ENCODE measurements around the gene PLPP4. TPM values are rescaled to one million over a fixed set of nuclear protein-coding genes. Genes with fewer than 3 reads are reported as not detected.

PLPP4 gene
- total RNA-seq, 1 experiment from 2014 or later: not detected

GRCh38 chr10:120426306-120426705 lies 30.7 kb upstream of the PLPP4 start:
- ChIA-PET CTCF (no interaction called here), POLR2A (ENCODE audit: low non-redundant PET) (no interaction called here)
- peaks cover 24% of the 10 kb centered on the region for H3K27me3 ChIP-seq (replicated peaks; ENCODE audit: insufficient read depth, low read depth, low read length, poor library complexity)
- intact Hi-C loops (cut with micrococcal nuclease; ENCODE audit: unreplicated experiment): loop anchor here (10.0 kb wide), 2 partner anchors 202 to 308 kb away; no protein-coding TSS in a partner anchor
- no peaks in the 10 kb centered on the region for H3K36me3 ChIP-seq (ENCODE audit: insufficient read depth, low read length, poor library complexity, severe bottlenecking)
- TF ChIP-seq EZH2 (IDR thresholded peaks at IDR 0.05; ENCODE audit: borderline replicate concordance, low read depth, low read length, poor library complexity, severe bottlenecking): no peak
- TF ChIP-seq, protein P1, sequence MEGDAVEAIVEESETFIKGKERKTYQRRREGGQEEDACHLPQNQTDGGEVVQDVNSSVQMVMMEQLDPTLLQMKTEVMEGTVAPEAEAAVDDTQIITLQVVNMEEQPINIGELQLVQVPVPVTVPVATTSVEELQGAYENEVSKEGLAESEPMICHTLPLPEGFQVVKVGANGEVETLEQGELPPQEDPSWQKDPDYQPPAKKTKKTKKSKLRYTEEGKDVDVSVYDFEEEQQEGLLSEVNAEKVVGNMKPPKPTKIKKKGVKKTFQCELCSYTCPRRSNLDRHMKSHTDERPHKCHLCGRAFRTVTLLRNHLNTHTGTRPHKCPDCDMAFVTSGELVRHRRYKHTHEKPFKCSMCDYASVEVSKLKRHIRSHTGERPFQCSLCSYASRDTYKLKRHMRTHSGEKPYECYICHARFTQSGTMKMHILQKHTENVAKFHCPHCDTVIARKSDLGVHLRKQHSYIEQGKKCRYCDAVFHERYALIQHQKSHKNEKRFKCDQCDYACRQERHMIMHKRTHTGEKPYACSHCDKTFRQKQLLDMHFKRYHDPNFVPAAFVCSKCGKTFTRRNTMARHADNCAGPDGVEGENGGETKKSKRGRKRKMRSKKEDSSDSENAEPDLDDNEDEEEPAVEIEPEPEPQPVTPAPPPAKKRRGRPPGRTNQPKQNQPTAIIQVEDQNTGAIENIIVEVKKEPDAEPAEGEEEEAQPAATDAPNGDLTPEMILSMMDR (conservative IDR thresholded peaks at IDR 0.05; ENCODE audit: low read depth, low read length): no peak
- H3K9me3 ChIP-seq (ENCODE audit: low read depth, low read length, poor library complexity, severe bottlenecking): no peaks in the 10 kb centered on the region
- H3K27ac ChIP-seq (ENCODE audit: low read depth, low read length, poor library complexity, severe bottlenecking): no peak overlapping the region
- BruUV-seq (replicated peaks): no TSS peak
- no peak for DNase-seq (ENCODE audit: low spot score)
- no peaks in the 10 kb centered on the region for H3K4me1 ChIP-seq (ENCODE audit: insufficient read depth, low read length, poor library complexity, severe bottlenecking)
- no peak overlapping the region for H3K4me3 ChIP-seq (ENCODE audit: low read depth, low read length, poor library complexity, severe bottlenecking)

DNA sequence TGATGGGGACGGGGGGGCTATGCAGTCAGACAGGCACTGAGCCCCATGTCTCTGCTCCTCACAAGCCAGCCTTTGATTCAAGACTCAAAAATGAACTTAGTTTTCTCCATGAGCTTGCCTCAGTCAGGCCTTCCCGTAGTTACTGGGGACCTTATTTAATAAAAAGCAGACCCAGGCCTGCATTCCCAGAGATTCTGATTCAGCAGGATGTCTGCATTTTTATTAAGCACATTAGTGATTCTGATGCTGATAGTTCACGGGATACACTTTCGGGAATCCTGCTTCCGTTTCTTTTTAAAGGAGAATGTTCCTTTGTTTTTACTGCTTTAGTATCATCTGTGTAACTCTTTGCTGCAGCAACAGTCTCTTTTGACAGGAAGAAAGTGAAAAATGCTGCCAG lies 28.3 kb upstream of the PLPP4 start:
- TF ChIP-seq, protein P1 (conservative IDR thresholded peaks at IDR 0.05; ENCODE audit: low read depth, low read length): no peak
- no peak for TF ChIP-seq EZH2 (IDR thresholded peaks at IDR 0.05; ENCODE audit: borderline replicate concordance, low read depth, low read length, poor library complexity, severe bottlenecking)
- intact Hi-C loops (cut with micrococcal nuclease; ENCODE audit: unreplicated experiment): loop anchor here (10.0 kb wide), 2 partner anchors 204 to 306 kb away; no protein-coding TSS in a partner anchor
- Histone ChIP-seq H3K27me3 (replicated peaks; ENCODE audit: insufficient read depth, low read depth, low read length, poor library complexity) (peaks cover 43% of the 10 kb centered on the region), H3K4me3 (ENCODE audit: low read depth, low read length, poor library complexity, severe bottlenecking) (no peak overlapping the region), H3K27ac (ENCODE audit: low read depth, low read length, poor library complexity, severe bottlenecking) (no peak overlapping the region), H3K36me3 (ENCODE audit: insufficient read depth, low read length, poor library complexity, severe bottlenecking) (no peaks in the 10 kb centered on the region), H3K4me1 (ENCODE audit: insufficient read depth, low read length, poor library complexity, severe bottlenecking) (no peaks in the 10 kb centered on the region), H3K9me3 (ENCODE audit: low read depth, low read length, poor library complexity, severe bottlenecking) (no peaks in the 10 kb centered on the region)
- ChIA-PET CTCF (no interaction called here), POLR2A (ENCODE audit: low non-redundant PET) (no interaction called here)
- BruUV-seq (replicated peaks): no TSS peak
- DNase-seq (ENCODE audit: low spot score): no peak

- no peak for DNase-seq (ENCODE audit: low spot score)
- Histone ChIP-seq H3K27me3 (replicated peaks; ENCODE audit: insufficient read depth, low read depth, low read length, poor library complexity) (peaks cover 44% of the 10 kb centered on the region), H3K4me1 (ENCODE audit: insufficient read depth, low read length, poor library complexity, severe bottlenecking) (no peaks in the 10 kb centered on the region), H3K36me3 (ENCODE audit: insufficient read depth, low read length, poor library complexity, severe bottlenecking) (no peaks in the 10 kb centered on the region), H3K4me3 (ENCODE audit: low read depth, low read length, poor library complexity, severe bottlenecking) (no peak overlapping the region), H3K9me3 (ENCODE audit: low read depth, low read length, poor library complexity, severe bottlenecking) (no peaks in the 10 kb centered on the region), H3K27ac (ENCODE audit: low read depth, low read length, poor library complexity, severe bottlenecking) (no peak overlapping the region)
- CTCF ChIA-PET: no interaction called here
- TF ChIP-seq EZH2 (IDR thresholded peaks at IDR 0.05; ENCODE audit: borderline replicate concordance, low read depth, low read length, poor library complexity, severe bottlenecking): no peak
- TF ChIP-seq, protein P1 (conservative IDR thresholded peaks at IDR 0.05; ENCODE audit: low read depth, low read length): no peak
- no TSS peak for BruUV-seq (replicated peaks)
- POLR2A ChIA-PET (ENCODE audit: low non-redundant PET): no interaction called here
- intact Hi-C loops (cut with micrococcal nuclease; ENCODE audit: unreplicated experiment): loop anchor here (10.0 kb wide), 2 partner anchors 205 to 305 kb away; no protein-coding TSS in a partner anchor
These were observed 27.6 kb upstream of the PLPP4 start for GRCh38 chr10:120429395-120429794.
